HepG2 (cell line): ENCODE results near the gene FILIP1. TPM values are rescaled to one million over a fixed set of nuclear protein-coding genes. Genes with fewer than 3 reads are reported as not detected.

Source experiments
- ATAC-seq: fragments of 200-7000 bp; cut with Tn5 transposase; 3 replicates; pipeline ENCODE4 v1.9.1; 2020; ENCODE audit warnings: mild to moderate bottlenecking, moderate library complexity
- BruUV-seq: library from RNA; stranded (reverse); fragments of 400-500 nt; replicated peaks from 2 replicates; lab custom pipeline; 2021; lab: Mats Ljungman, UMichigan
- CTCF ChIA-PET: fragments of 300-600 bp; formaldehyde crosslinking; extraction: SDS; loops from one replicate; lab custom pipeline; 2021; ENCODE audit warnings: low total read pairs, inconsistent platforms, low intra/inter-chr PET ratio; lab: Yijun Ruan, JAX
- POLR2A ChIA-PET: fragments of 350-600 bp; sonication (Branson Sonifier 250); formaldehyde crosslinking; loops from one replicate; lab custom pipeline; 2020; ENCODE audit warnings: antibody characterized with exemption, inconsistent platforms; lab: Yijun Ruan, JAX
- DNase-seq: peaks from one replicate; pipeline ENCODE4 v3.0.0-alpha.2; 2015; ENCODE audit warnings: low spot score
- FAIRE-seq: peaks from 3 replicates; lab custom pipeline; 2011; peaks lifted over from hg19 to GRCh38; lab: Jason Lieb, UNC
- H2AFZ ChIP-seq: one replicate; pipeline ENCODE4 v1.6.1; 2011; ENCODE audit warnings: low read length, inconsistent platforms
- H3K27ac ChIP-seq: fragments of 300-600 bp; 3 replicates; pipeline ENCODE4 v1.8.0; 2011; ENCODE audit warnings: mixed run types, mild to moderate bottlenecking, mixed read lengths, low read length, inconsistent platforms; ENCODE audit not compliant: insufficient read depth; ENCODE audit errors: extremely low read length
- H3K27me3 ChIP-seq, 2 experiments: fragments of 200-600 bp in 1 of 2; 2 replicates in 1 of 2; 3 replicates in 1 of 2; pipeline versions ENCODE4 v1.6.0 to v1.8.0; 2011; ENCODE audit warnings: low read length in 2 of 2, mild to moderate bottlenecking in 2 of 2, moderate library complexity in 2 of 2, inconsistent platforms in 1 of 2; ENCODE audit not compliant: insufficient read depth in 2 of 2, control insufficient read depth in 1 of 2
- H3K36me3 ChIP-seq, 2 experiments: fragments of 200-600 bp in 1 of 2; replicated peaks in 1 of 2; 2 replicates in 1 of 2; 3 replicates in 1 of 2; pipeline versions ENCODE4 v1.5.1 to v1.8.0; 2011; ENCODE audit warnings: low read length in 2 of 2, inconsistent platforms in 1 of 2; ENCODE audit not compliant: insufficient read depth in 2 of 2, control insufficient read depth in 1 of 2
- H3K4me1 ChIP-seq: 2 replicates; pipeline ENCODE4 v1.5.1; 2012; ENCODE audit warnings: low read length, inconsistent platforms; ENCODE audit not compliant: insufficient read depth
- H3K4me2 ChIP-seq: 2 replicates; pipeline ENCODE4 v1.6.0; 2011; ENCODE audit warnings: low read depth, low read length, inconsistent platforms
- H3K4me3 ChIP-seq, 3 experiments: fragments of 200-600 bp in 1 of 3; sonication (generic), shearing (Covaris generic) in 1 of 3; replicated peaks in 1 of 3; 2 replicates each; pipeline ENCODE4 v1.5.1; 2011 to 2016; ENCODE audit warnings: low read length in 3 of 3, inconsistent platforms in 2 of 3, low read depth in 2 of 3, mild to moderate bottlenecking in 2 of 3, control low read depth in 1 of 3, mixed read lengths in 1 of 3; ENCODE audit not compliant: insufficient read depth in 1 of 3
- H3K79me2 ChIP-seq: one replicate; pipeline ENCODE4 v1.6.1; 2011; ENCODE audit warnings: low read length, inconsistent platforms; ENCODE audit not compliant: insufficient read depth
- H3K9ac ChIP-seq: 2 replicates; pipeline ENCODE4 v1.6.0; 2011; ENCODE audit warnings: mild to moderate bottlenecking, low read depth, low read length, inconsistent platforms; ENCODE audit not compliant: insufficient read depth
- H3K9me3 ChIP-seq: 2 replicates; pipeline ENCODE4 v1.5.1; 2012; ENCODE audit warnings: mild to moderate bottlenecking, low read length
- H4K20me1 ChIP-seq: 2 replicates; pipeline ENCODE4 v1.6.0; 2011; ENCODE audit warnings: inconsistent platforms, mild to moderate bottlenecking, low read length, moderate library complexity; ENCODE audit not compliant: insufficient read depth
- ARID2 ChIP-seq: sonication (generic); formaldehyde crosslinking; IDR thresholded peaks from 2 replicates; pipeline ENCODE4 v1.8.1; 2022; ENCODE audit warnings: mild to moderate bottlenecking, missing genetic modification reagents, borderline replicate concordance
- GABPA ChIP-seq, 2 experiments: IDR thresholded peaks; 2 replicates each; pipeline ENCODE4 v1.6.1; 2011 to 2016; ENCODE audit warnings: low read depth in 2 of 2, low read length in 1 of 2, missing biosample characterization in 1 of 2, missing genetic modification characterization in 1 of 2
- HMGA1 ChIP-seq: sonication (generic); formaldehyde crosslinking; conservative IDR thresholded peaks from 2 replicates; pipeline ENCODE4 v1.4.0; 2020; ENCODE audit warnings: missing genetic modification reagents
- MED1 ChIP-seq: sonication (generic); formaldehyde crosslinking; IDR thresholded peaks from 2 replicates; pipeline ENCODE4 v1.4.0; 2020; ENCODE audit warnings: missing genetic modification reagents
- NONO ChIP-seq, 2 experiments: fragments of 450-650 bp in 1 of 2; sonication (generic) in 1 of 2; formaldehyde crosslinking in 1 of 2; IDR thresholded peaks in 1 of 2; conservative IDR thresholded peaks in 1 of 2; 2 replicates each; pipeline versions ENCODE4 v1.6.1 to v1.8.0; 2017 to 2022; ENCODE audit warnings: mild to moderate bottlenecking in 1 of 2, missing genetic modification reagents in 1 of 2, moderate library complexity in 1 of 2
- RFX3 ChIP-seq: IDR thresholded peaks from 2 replicates; pipeline ENCODE4 v1.6.1; 2016; ENCODE audit warnings: missing biosample characterization, missing genetic modification reagents
- TBX3 ChIP-seq: fragments of 450-650 bp; IDR thresholded peaks from 2 replicates; pipeline ENCODE4 v1.6.1; 2017; ENCODE audit warnings: antibody characterized with exemption, mild to moderate bottlenecking, inconsistent platforms, borderline replicate concordance
- ZFY ChIP-seq: sonication (generic); formaldehyde crosslinking; IDR thresholded peaks from 2 replicates; pipeline ENCODE4 v1.4.0; 2020; ENCODE audit warnings: missing genetic modification reagents
- ZNF280B ChIP-seq: sonication (generic); formaldehyde crosslinking; IDR thresholded peaks from 2 replicates; pipeline ENCODE4 v1.5.0; 2020; ENCODE audit warnings: missing genetic modification reagents, mild to moderate bottlenecking, borderline replicate concordance
- ZNF574 ChIP-seq: sonication (generic); formaldehyde crosslinking; IDR thresholded peaks from 2 replicates; pipeline ENCODE4 v1.4.0; 2020; ENCODE audit warnings: missing genetic modification reagents
- ZNF678 ChIP-seq: sonication (generic); formaldehyde crosslinking; IDR thresholded peaks from 2 replicates; pipeline ENCODE4 v1.4.0; 2020; ENCODE audit warnings: mild to moderate bottlenecking, missing genetic modification reagents
- ZNF891 ChIP-seq: sonication (generic); formaldehyde crosslinking; IDR thresholded peaks from 2 replicates; pipeline ENCODE4 v1.5.0; 2020; ENCODE audit warnings: mild to moderate bottlenecking, missing genetic modification reagents
- WGBS: methylation state at CpG from one replicate; pipeline ENCODE4 v1.1.6; 2017; ENCODE audit warnings: low lambda C conversion rate; 5-methylcytosine and 5-hydroxymethylcytosine counted together
- in situ Hi-C: cut with HindIII; loops from 2 replicates; pipeline ENCODE4 v1.10.0; 2017; ENCODE audit warnings: low pct_unique_long_range_greater_than_20kb; ENCODE audit not compliant: extremely low pct_ligation_motif_present
- intact Hi-C: fragments of 100-400 bp; cut with micrococcal nuclease; formaldehyde crosslinking; loops from one replicate; pipeline ENCODE4 v1.10.0; 2022; ENCODE audit not compliant: unreplicated experiment
- polyA plus RNA-seq, 8 experiments: library from polyadenylated mRNA; depleted of rRNA in 3 of 8; stranded (reverse) in 7 of 8; unstranded in 1 of 8; fragments of >200 nt; fragmentation: Illumina TruSeq in 4 of 8; extraction: Trizol in 4 of 8; gene quantifications; 2 replicates each; pipeline versions ENCODE4 v1.2.1 to v1.2.3, GENCODE V29; 2011 to 2016; ENCODE audit warnings: low read depth in 4 of 8, missing spikeins in 1 of 8, mixed read lengths in 1 of 8; ENCODE audit not compliant: insufficient read depth in 1 of 8
- total RNA-seq, 5 experiments: library from RNA; depleted of rRNA; stranded (reverse); fragments of >200 nt; fragmentation: Illumina TruSeq; extraction: Trizol; gene quantifications; 2 replicates each; pipeline ENCODE4 v1.2.3, GENCODE V29; 2016; ENCODE audit warnings: low read depth in 1 of 5
- TF ChIP-seq, protein P1 (sequence below): sonication (generic); formaldehyde crosslinking; IDR thresholded peaks from 2 replicates; pipeline ENCODE4 v1.8.0; 2022; ENCODE audit warnings: missing genetic modification reagents, mild to moderate bottlenecking, moderate library complexity, borderline replicate concordance
- TF ChIP-seq, protein P2 (sequence below): sonication (generic); formaldehyde crosslinking; IDR thresholded peaks from 2 replicates; pipeline ENCODE4 v1.4.0; 2020; ENCODE audit warnings: missing genetic modification reagents
- TF ChIP-seq, protein P3 (sequence below): sonication (generic); formaldehyde crosslinking; IDR thresholded peaks from 2 replicates; pipeline ENCODE4 v1.8.1; 2022; ENCODE audit warnings: mild to moderate bottlenecking, missing genetic modification reagents

The FILIP1 gene
- total and polyA plus RNA-seq, 2 of the 13 experiments (the other 11 are each of a cell fraction or from before 2014, with no cell fraction given): not detected

- intact Hi-C loops (loop anchor here (1.0 to 2.0 kb wide), 4 partner anchors 75 to 259 kb away; partner anchors contain the start of gene SENP6), in situ Hi-C loops (loop anchor here (5.0 to 10.0 kb wide), 2 partner anchors 158 to 241 kb away; partner anchors contain the start of gene TMEM30A)
- TF ChIP-seq, protein P1, sequence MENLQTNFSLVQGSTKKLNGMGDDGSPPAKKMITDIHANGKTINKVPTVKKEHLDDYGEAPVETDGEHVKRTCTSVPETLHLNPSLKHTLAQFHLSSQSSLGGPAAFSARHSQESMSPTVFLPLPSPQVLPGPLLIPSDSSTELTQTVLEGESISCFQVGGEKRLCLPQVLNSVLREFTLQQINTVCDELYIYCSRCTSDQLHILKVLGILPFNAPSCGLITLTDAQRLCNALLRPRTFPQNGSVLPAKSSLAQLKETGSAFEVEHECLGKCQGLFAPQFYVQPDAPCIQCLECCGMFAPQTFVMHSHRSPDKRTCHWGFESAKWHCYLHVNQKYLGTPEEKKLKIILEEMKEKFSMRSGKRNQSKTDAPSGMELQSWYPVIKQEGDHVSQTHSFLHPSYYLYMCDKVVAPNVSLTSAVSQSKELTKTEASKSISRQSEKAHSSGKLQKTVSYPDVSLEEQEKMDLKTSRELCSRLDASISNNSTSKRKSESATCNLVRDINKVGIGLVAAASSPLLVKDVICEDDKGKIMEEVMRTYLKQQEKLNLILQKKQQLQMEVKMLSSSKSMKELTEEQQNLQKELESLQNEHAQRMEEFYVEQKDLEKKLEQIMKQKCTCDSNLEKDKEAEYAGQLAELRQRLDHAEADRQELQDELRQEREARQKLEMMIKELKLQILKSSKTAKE: no peak
- no peak for TF ChIP-seq ZNF891 (CRISPR knock-in tag)
- TF ChIP-seq NONO (IDR thresholded peaks at IDR 0.05): no peak
- TF ChIP-seq NONO (CRISPR knock-in tag; conservative IDR thresholded peaks at IDR 0.05): no peak
- TF ChIP-seq TBX3: no peak
- no peak for TF ChIP-seq HMGA1 (CRISPR knock-in tag)
- TF ChIP-seq ZNF280B (CRISPR knock-in tag): no peak
- TF ChIP-seq ZFY: no peak
- no peak for TF ChIP-seq ZNF678 (CRISPR knock-in tag)
- no peak for TF ChIP-seq RFX3
- TF ChIP-seq, protein P2, sequence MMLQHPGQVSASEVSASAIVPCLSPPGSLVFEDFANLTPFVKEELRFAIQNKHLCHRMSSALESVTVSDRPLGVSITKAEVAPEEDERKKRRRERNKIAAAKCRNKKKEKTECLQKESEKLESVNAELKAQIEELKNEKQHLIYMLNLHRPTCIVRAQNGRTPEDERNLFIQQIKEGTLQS: no peak
- no peak for TF ChIP-seq ARID2 (CRISPR knock-in tag)
- TF ChIP-seq, protein P3, sequence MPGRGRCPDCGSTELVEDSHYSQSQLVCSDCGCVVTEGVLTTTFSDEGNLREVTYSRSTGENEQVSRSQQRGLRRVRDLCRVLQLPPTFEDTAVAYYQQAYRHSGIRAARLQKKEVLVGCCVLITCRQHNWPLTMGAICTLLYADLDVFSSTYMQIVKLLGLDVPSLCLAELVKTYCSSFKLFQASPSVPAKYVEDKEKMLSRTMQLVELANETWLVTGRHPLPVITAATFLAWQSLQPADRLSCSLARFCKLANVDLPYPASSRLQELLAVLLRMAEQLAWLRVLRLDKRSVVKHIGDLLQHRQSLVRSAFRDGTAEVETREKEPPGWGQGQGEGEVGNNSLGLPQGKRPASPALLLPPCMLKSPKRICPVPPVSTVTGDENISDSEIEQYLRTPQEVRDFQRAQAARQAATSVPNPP (CRISPR knock-in tag): no peak
- no peak for TF ChIP-seq ZNF574 (CRISPR knock-in tag)
- TF ChIP-seq GABPA (IDR thresholded peaks at IDR 0.05; ENCODE audit: low read depth, low read length): no peak
- no peak for TF ChIP-seq GABPA (CRISPR knock-in tag; IDR thresholded peaks at IDR 0.05; ENCODE audit: low read depth)
- no peak for TF ChIP-seq MED1 (CRISPR knock-in tag)
- BruUV-seq: no TSS peak
- Histone ChIP-seq H3K79me2 (no peaks in the 10 kb centered on the region), H3K4me2 (no peak overlapping the region), H3K4me3 (no peak overlapping the region), H3K4me1 (peaks cover 12% of the 10 kb centered on the region), H3K27ac (no peak overlapping the region), H3K9me3 (0 out of 2 replicates have a peak, but pooled peaks cover 3% of the 10 kb centered on the region), H3K36me3 (no peaks in the 10 kb centered on the region), H3K9ac (no peak overlapping the region), H2AFZ (no peak overlapping the region), H4K20me1 (no peaks in the 10 kb centered on the region), H3K27me3 (no peaks in the 10 kb centered on the region)
- 65% methylated on average over 3 of the region's 3 CpGs for WGBS
- ChIA-PET CTCF (interaction anchor here (2.0 to 2.3 kb wide), 3 partner anchors 157 to 259 kb away, joined by 14 to 19 read pairs (median 15); no protein-coding TSS in a partner anchor), POLR2A (no interaction called here)
- no peak for ATAC-seq
- DNase-seq: no peak
- no peak for FAIRE-seq
These were observed 32.1 kb upstream of the FILIP1 start for GRCh38 chr6:75525682-75526081.
